ENCODE measurements around the gene ECM2. TPM values are rescaled to one million over a fixed set of nuclear protein-coding genes. Genes with fewer than 3 reads are reported as not detected.

The ECM2 gene
- total and polyA plus RNA-seq, 3 donors from 2014 or later: 16.7 to 26.9 (median 16.8) TPM

DNA sequence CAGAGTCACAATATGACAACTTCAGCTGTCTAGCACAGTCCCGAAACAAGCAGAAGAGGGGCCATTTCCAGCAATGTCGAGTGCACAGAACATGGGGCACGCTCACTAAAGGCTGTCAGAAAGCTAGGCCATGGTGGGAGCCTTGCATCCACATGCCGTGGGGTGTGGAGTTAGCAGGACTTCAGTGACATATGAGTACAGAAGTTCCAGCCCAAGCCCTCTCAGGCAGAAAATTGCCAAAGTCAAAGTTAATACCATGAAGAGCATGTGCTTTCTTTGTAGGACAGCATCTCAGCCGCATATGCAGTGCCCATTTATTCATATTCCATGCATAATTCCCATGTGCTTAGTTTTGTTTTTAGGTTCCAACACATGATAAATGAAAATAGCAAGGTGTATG, 26.7 kb downstream of the ECM2 start:
- Histone ChIP-seq H3K4me1 (peaks cover 19% of the 10 kb centered on the region), H3K27me3 (no peaks in the 10 kb centered on the region), H3K4me3 (no peak overlapping the region), H3K36me3 (ENCODE audit: low read depth, missing control alignments) (no peaks in the 10 kb centered on the region), H3K9me3 (no peaks in the 10 kb centered on the region), H3K27ac (no peak overlapping the region)
- DNase-seq: no peak
- intact Hi-C loops (cut with DNase I; ENCODE audit: low total_unique reads): no loop called here
- TF ChIP-seq, protein P1, sequence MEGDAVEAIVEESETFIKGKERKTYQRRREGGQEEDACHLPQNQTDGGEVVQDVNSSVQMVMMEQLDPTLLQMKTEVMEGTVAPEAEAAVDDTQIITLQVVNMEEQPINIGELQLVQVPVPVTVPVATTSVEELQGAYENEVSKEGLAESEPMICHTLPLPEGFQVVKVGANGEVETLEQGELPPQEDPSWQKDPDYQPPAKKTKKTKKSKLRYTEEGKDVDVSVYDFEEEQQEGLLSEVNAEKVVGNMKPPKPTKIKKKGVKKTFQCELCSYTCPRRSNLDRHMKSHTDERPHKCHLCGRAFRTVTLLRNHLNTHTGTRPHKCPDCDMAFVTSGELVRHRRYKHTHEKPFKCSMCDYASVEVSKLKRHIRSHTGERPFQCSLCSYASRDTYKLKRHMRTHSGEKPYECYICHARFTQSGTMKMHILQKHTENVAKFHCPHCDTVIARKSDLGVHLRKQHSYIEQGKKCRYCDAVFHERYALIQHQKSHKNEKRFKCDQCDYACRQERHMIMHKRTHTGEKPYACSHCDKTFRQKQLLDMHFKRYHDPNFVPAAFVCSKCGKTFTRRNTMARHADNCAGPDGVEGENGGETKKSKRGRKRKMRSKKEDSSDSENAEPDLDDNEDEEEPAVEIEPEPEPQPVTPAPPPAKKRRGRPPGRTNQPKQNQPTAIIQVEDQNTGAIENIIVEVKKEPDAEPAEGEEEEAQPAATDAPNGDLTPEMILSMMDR (IDR thresholded peaks at IDR 0.05): no peak
- 94% methylated on average over 5 of the region's 5 CpGs for WGBS, 2 donors

DNA sequence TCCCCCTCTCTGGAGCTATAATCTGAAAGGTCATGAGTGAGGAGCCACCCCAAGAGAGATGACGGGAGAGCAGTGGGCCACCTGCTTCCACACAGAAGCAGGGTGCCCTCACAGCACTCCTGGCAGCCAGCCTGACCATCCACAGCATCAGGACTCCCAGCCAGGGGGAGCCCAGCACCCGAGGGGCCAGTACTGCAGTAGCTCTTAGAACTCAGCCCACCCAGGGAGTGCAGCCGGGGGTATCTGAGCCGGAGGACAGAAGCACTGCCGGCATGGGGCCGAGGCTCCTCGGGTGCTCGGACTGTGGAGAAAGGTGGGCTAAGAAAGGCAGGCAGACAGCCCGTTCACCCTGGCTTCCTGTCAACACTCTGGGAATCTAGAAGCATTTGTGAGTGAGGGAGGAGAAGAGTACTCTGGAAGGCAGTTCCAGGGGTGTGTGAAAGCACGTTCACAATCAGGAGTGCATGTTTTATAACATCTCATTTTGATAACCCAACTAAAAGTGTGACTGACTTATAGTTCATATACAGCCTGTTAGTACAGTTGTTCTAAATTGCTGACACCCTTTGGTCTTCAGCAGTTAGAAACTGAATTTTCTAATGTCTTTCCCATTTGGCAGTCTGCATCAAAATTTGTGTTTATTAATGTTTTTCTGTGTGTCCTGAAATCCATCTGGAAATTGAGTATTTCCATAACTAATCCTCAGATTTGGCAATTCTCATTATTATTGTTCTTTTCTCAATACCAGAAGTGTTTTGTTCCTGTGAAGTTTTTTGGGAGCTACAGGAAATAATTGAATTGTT, 27.6 kb downstream of the ECM2 start:
- DNase-seq: no peak
- peak overlapping the region in 1 of 2 donors; percentile 65 for H3K27ac ChIP-seq
- TF ChIP-seq, protein P1 (IDR thresholded peaks at IDR 0.05): no peak
- TF ChIP-seq POLR2A (IDR thresholded peaks at IDR 0.05): no peak
- 45 to 60% methylated on average over 9 to 10 of the region's 10 CpGs for WGBS, 2 donors
- H3K4me3 ChIP-seq: no peak overlapping the region
- H3K36me3 ChIP-seq (ENCODE audit: low read depth, missing control alignments): no peaks in the 10 kb centered on the region
- H3K9me3 ChIP-seq: no peaks in the 10 kb centered on the region
- intact Hi-C loops (cut with DNase I; ENCODE audit: low total_unique reads): no loop called here
- no peaks in the 10 kb centered on the region for H3K27me3 ChIP-seq
- H3K4me1 ChIP-seq: peaks cover 19% of the 10 kb centered on the region

DNA sequence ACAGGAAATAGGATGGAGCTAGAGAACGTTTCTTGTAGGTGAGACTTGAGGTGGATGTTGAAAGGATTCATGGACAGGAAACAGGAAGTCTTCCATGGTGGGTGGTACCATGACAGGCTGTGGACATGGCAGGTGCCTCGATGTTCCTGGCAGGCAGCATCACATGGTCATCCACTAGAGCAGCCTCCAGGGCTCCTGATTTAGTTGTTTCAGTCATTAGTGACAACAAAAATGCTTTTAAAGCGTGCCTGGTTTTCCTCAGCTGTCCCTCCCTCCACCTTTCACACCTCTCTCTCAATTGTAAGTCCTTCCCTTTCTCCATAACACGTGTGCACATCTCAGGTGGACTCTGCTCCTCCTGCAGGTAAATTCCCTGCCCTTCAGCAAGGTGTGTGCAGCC, 28.3 kb downstream of the ECM2 start:
- DNase-seq: no peak
- WGBS, 2 donors: 79 to 80% methylated on average over 4 of the region's 4 CpGs
- Histone ChIP-seq H3K4me1 (peaks cover 19% of the 10 kb centered on the region), H3K27ac (peak overlapping the region in 1 of 2 donors; percentile 8), H3K36me3 (ENCODE audit: low read depth, missing control alignments) (no peaks in the 10 kb centered on the region), H3K9me3 (no peaks in the 10 kb centered on the region), H3K4me3 (no peak overlapping the region), H3K27me3 (no peaks in the 10 kb centered on the region)
- TF ChIP-seq POLR2A (IDR thresholded peaks at IDR 0.05): no peak
- TF ChIP-seq, protein P1 (IDR thresholded peaks at IDR 0.05): no peak
- intact Hi-C loops (cut with DNase I; ENCODE audit: low total_unique reads): no loop called here

DNA sequence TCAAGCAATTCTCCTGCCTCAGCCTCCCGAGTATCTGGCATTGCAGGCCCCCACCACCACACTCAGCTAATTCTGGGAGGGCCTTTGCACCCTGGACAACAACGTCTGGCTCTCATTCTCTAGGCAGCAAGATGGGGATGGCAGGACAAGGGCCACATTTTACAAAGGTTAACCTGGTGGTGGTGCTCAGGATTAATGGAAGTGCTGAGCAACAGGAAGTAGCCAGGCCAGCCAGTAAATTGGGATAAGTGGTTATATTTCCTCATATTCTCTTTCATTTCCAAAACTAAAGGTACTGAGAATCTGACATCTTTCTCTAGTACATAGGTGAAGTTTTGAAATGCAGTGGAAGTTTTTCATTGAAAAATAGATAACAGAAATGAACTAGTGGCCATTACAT, 28.8 kb downstream of the ECM2 start:
- Histone ChIP-seq H3K4me3 (no peak overlapping the region), H3K27me3 (no peaks in the 10 kb centered on the region), H3K9me3 (no peaks in the 10 kb centered on the region), H3K4me1 (peaks cover 19% of the 10 kb centered on the region), H3K36me3 (ENCODE audit: low read depth, missing control alignments) (no peaks in the 10 kb centered on the region), H3K27ac (peak overlapping the region in 1 of 2 donors; percentile 8)
- no peak for DNase-seq
- no peak for TF ChIP-seq POLR2A (IDR thresholded peaks at IDR 0.05)
- TF ChIP-seq, protein P1 (IDR thresholded peaks at IDR 0.05): no peak
- intact Hi-C loops (cut with DNase I; ENCODE audit: low total_unique reads): no loop called here
- WGBS, 2 donors: 81 to 94% methylated on average over 2 of the region's 2 CpGs

Data from testis (tissue), 3 donors.